Measurements from ENCODE around the gene CCSER1.
"Not testable (repeated sequence)": the region's sequence is repeated elsewhere in the genome, so short reads cannot be mapped to it uniquely, and the experiment has no call there.

CCSER1 gene

GRCh38 chr4:91220315-91220714 lies 1093.1 kb downstream of the CCSER1 start:
- no peak for DNase-seq

- no peak for DNase-seq
Observed at GRCh38 chr4:91222014-91222413, 1094.8 kb downstream of the CCSER1 start.

- no peak for DNase-seq
Observed at GRCh38 chr4:91226867-91227266, 1099.7 kb downstream of the CCSER1 start.

GRCh38 chr4:91228659-91229058 lies 1101.5 kb downstream of the CCSER1 start:
- no peak for DNase-seq

- DNase-seq: no peak
Observed at GRCh38 chr4:91233164-91233563, 1106.0 kb downstream of the CCSER1 start.

- no peak for DNase-seq
Observed at GRCh38 chr4:91243132-91243531, 1115.9 kb downstream of the CCSER1 start.

- no peak for DNase-seq
Observed at GRCh38 chr4:91256043-91256442, 1128.8 kb downstream of the CCSER1 start.

- DNase-seq: no peak
Observed at GRCh38 chr4:91256751-91257150, 1129.6 kb downstream of the CCSER1 start.

- no peak for DNase-seq
Observed at GRCh38 chr4:91257721-91258120, 1130.5 kb downstream of the CCSER1 start.

GRCh38 chr4:91258326-91258725 lies 1131.1 kb downstream of the CCSER1 start:
- DNase-seq: no peak

- no peak for DNase-seq
Observed at GRCh38 chr4:91267543-91267942, 1140.3 kb downstream of the CCSER1 start.

GRCh38 chr4:91268481-91268880 lies 1141.3 kb downstream of the CCSER1 start:
- DNase-seq: not testable (repeated sequence)

GRCh38 chr4:91268913-91269312 lies 1141.7 kb downstream of the CCSER1 start:
- DNase-seq: no peak

GRCh38 chr4:91279899-91280298 lies 1152.7 kb downstream of the CCSER1 start:
- DNase-seq: no peak

- DNase-seq: no peak
Observed at GRCh38 chr4:91280551-91281290, 1153.5 kb downstream of the CCSER1 start.

- no peak for DNase-seq
Observed at GRCh38 chr4:91282217-91282616, 1155.0 kb downstream of the CCSER1 start.

GRCh38 chr4:91283726-91284230 lies 1156.6 kb downstream of the CCSER1 start:
- no peak for DNase-seq

GRCh38 chr4:91284480-91284879 lies 1157.3 kb downstream of the CCSER1 start:
- no peak for DNase-seq

- DNase-seq: no peak
Observed at GRCh38 chr4:91285487-91285886, 1158.3 kb downstream of the CCSER1 start.

- no peak for DNase-seq
Observed at GRCh38 chr4:91288702-91289311, 1161.6 kb downstream of the CCSER1 start.

GRCh38 chr4:91298156-91298700 lies 1171.0 kb downstream of the CCSER1 start:
- DNase-seq: no peak

GRCh38 chr4:91298824-91299223 lies 1171.6 kb downstream of the CCSER1 start:
- no peak for DNase-seq

GRCh38 chr4:91302120-91302519 lies 1174.9 kb downstream of the CCSER1 start:
- DNase-seq: no peak

- DNase-seq: no peak
Observed at GRCh38 chr4:91304292-91304691, 1177.1 kb downstream of the CCSER1 start.
